ENCODE measurements around the gene CXorf65. TPM values are rescaled to one million over a fixed set of nuclear protein-coding genes. Genes with fewer than 3 reads are reported as not detected.

CXorf65 gene

DNA sequence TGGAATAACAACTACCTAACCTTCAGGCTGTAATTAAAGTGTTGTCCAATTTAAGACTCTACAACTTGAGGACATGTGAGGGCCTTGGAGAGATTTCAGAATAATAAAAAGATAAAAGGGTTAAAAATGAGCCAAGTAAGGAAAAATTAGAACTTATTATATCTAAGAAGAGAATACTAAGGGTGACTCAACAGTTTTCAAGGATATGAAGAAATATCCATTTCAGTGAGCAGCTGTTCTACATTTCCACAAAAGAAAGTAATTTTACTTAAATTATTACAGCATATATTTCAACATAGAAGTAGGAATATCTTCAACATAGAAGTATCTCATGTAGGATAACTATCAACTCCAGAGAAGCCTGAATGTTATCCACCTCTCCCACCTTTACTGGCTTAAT, 49.7 kb downstream of the CXorf65 start:
- Histone ChIP-seq H3K27me3 (ENCODE audit: insufficient read depth, low read length, poor library complexity) (no peaks in the 10 kb centered on the region), H3K79me2 (ENCODE audit: control insufficient read depth, insufficient read depth, low read length) (no peaks in the 10 kb centered on the region), H3K4ac (ENCODE audit: low read depth, low read length) (no peak overlapping the region), H3K23ac (ENCODE audit: low read length) (no peak overlapping the region), H3K36me3 (ENCODE audit: control insufficient read depth, insufficient read depth, low read length) (no peaks in the 10 kb centered on the region), H3K4me2 (ENCODE audit: low read length) (no peak overlapping the region), H4K5ac (ENCODE audit: low read length) (no peak overlapping the region), H3K56ac (ENCODE audit: low read length) (no peak overlapping the region), H3K18ac (ENCODE audit: low read length) (no peak overlapping the region), H2AK5ac (ENCODE audit: low read length) (no peak overlapping the region), H3K4me3 (ENCODE audit: low read length) (no peak overlapping the region), H3K4me1 (ENCODE audit: control insufficient read depth, low read depth, low read length) (no peaks in the 10 kb centered on the region), H3K27ac (ENCODE audit: low read depth, low read length) (no peak overlapping the region), H3K79me1 (ENCODE audit: low read length) (no peaks in the 10 kb centered on the region), H4K8ac (ENCODE audit: low read depth, low read length) (no peak overlapping the region), H2BK120ac (ENCODE audit: low read depth, low read length) (no peak overlapping the region), H3K9ac (ENCODE audit: low read length) (no peak overlapping the region), H2BK5ac (ENCODE audit: low read length) (no peak overlapping the region), H2BK15ac (replicated peaks; ENCODE audit: low read depth) (no peak overlapping the region)
- DNase-seq = no peak

Small RNA genes within 50 kb of the gene (small RNA-seq; reads per million reads assigned to genes)
- not detected for gene CXorf65 (ENCODE audit: insufficient read depth)
